ENCODE results near the gene LIMK1.
"Not testable (repeated sequence)": the region's sequence is repeated elsewhere in the genome, so short reads cannot be mapped to it uniquely, and the experiment has no call there.

Gene LIMK1

DNA sequence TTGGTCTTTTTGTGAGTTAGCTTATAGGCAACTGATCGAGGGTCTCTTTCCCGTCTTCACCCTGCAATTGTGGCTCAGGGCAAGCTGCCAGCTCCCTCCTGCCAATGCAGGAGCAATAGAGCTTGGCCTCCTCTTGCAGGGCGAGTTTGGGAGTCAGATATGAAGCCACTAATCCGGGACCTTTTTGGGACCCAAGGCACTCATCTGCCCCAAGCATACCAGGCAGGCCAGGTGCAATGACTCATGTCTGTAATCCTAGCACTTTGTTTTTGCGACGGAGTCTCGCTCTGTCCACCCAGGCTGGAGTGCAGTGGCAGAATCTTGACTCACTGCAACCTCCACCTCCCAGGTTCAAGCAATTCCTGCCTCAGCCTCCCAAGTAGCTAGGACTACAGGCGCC, 21.1 kb downstream of the LIMK1 start:
- no peaks in the 10 kb centered on the region for H3K27me3 Mint-ChIP-seq
- no peak overlapping the region for H3K4me3 Mint-ChIP-seq
- H3K27ac Mint-ChIP-seq, result no peak overlapping the region
- DNase-seq, result no peak
- H3K9me3 Mint-ChIP-seq, result no peaks in the 10 kb centered on the region
- H3K36me3 Mint-ChIP-seq, result peaks cover 9% of the 10 kb centered on the region
- CTCF ChIA-PET, result interaction anchor here (0.7 kb wide), 1 partner anchor 17 kb away, joined by 5 read pairs; no protein-coding TSS in a partner anchor
- no peaks in the 10 kb centered on the region for H3K4me1 Mint-ChIP-seq

DNA sequence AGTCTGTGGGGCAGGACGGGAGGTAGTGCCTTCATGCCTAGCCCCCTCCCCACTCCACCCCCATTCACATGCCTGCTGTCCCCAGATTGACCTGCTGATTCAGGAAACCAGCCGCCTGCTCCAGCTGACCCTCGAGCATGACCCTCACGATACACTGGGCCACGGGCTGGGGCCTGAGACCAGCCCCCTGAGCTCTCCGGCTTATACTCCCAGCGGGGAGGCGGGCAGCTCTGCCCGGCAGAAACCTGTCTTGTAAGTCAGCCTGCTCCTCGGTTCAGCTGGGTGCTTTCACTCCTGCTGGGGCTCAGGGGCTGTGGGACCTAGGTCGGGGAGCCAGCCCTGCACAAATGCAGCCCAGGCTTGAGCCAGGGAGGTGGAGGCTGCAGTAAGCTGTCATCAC, 22.4 kb downstream of the LIMK1 start:
- Mint-ChIP-seq H3K4me3 (no peak overlapping the region), H3K27me3 (no peaks in the 10 kb centered on the region), H3K4me1 (no peaks in the 10 kb centered on the region), H3K9me3 (no peaks in the 10 kb centered on the region), H3K27ac (no peak overlapping the region), H3K36me3 (peaks cover 11% of the 10 kb centered on the region)
- CTCF ChIA-PET, result no interaction called here
- DNase-seq, result no peak

DNA sequence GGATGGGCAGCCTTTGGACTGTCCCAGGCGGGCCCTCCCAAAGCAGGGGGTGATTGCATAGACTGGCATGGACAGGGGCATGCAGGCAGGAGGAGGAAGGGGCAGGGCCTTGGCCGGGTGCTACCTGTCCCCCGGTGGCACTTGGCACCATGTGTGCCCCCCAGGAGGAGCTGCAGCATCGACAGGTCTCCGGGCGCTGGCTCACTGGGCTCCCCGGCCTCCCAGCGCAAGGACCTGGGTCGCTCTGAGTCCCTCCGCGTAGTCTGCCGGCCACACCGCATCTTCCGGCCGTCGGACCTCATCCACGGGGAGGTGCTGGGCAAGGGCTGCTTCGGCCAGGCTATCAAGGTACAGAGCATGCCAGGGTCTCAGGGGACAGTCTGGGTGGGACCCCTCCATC, 23.2 kb downstream of the LIMK1 start:
- peaks cover 13% of the 10 kb centered on the region for H3K36me3 Mint-ChIP-seq
- no peak overlapping the region for H3K27ac Mint-ChIP-seq

DNA sequence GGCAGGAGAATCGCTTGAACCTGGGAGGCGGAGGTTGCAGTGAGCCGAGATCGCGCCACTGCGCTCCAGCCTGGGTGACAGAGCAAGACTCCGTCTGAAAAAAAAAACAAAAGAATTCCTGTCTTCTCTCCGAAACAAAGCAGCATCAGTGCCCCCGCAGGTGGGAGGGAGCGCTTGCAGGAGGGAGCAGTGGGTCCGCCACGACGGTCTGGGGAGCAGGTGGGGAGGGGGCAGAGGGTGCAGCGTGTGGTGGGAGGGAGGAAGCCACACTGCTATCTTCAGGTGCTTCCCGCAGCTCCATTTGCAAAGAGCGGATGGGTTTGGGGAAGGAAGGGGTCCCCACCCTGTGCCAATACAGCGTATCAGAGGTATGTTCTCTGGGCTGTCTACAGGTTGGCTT, 31.7 kb downstream of the LIMK1 start:
- Mint-ChIP-seq H3K4me3 (no peak overlapping the region), H3K27ac (no peak overlapping the region), H3K9me3 (no peaks in the 10 kb centered on the region), H3K4me1 (no peaks in the 10 kb centered on the region), H3K27me3 (no peaks in the 10 kb centered on the region), H3K36me3 (peaks cover 15% of the 10 kb centered on the region)
- DNase-seq, result no peak
- CTCF ChIA-PET, result no interaction called here

More for the DNA sequence above, 23.2 kb downstream of the LIMK1 start:
- H3K27me3 Mint-ChIP-seq, result no peaks in the 10 kb centered on the region
- no peak for DNase-seq
- CTCF ChIA-PET, result no interaction called here
- no peaks in the 10 kb centered on the region for H3K9me3 Mint-ChIP-seq
- H3K4me1 Mint-ChIP-seq, result no peaks in the 10 kb centered on the region
- H3K4me3 Mint-ChIP-seq, result no peak overlapping the region

DNA sequence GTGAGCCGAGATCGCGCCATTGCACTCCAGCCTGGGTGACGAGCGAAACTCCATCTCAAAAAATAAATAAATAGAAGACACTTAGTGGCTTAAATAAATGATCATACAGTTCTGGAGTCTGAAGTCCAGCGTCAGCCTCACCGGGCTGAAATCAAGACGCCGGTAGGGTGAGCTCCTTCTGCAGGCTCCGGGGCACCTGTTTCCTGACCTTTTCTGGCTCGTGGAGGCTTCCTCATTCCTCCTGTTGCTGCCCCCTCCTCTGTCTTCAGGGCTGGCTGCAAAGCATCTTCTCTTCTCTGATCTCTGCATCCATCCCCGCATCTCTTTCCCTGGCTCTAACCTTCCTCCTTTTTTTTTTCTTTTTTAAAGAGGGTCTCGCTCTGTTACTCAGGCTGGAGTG, 32.8 kb downstream of the LIMK1 start:
- Mint-ChIP-seq H3K27me3 (no peaks in the 10 kb centered on the region), H3K36me3 (peaks cover 15% of the 10 kb centered on the region), H3K27ac (no peak overlapping the region), H3K9me3 (no peaks in the 10 kb centered on the region), H3K4me3 (no peak overlapping the region), H3K4me1 (no peaks in the 10 kb centered on the region)
- DNase-seq, result no peak
- CTCF ChIA-PET, result interaction anchor here (0.7 kb wide), 1 partner anchor 268 kb away, joined by 3 read pairs; no protein-coding TSS in a partner anchor

DNA sequence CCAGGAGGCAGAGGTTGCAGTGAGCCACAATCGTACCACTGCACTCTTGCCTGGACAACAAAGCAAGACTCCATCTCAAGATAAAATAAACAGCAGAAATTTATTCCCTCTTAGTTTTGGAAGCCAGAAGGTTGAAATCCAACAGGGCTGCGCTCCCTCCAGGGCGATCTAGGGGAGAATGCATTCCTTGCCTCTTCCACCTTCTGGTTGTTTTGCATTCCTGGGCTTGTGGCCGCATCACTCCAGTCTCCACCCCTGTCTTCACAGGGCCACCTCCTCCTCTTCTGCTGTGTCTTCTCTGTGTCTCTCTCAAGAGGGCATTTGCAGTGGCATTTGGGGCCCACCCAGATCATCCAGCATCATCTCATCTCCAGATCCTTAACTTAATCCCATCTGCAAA, 36.2 kb downstream of the LIMK1 start:
- H3K27me3 Mint-ChIP-seq, result no peaks in the 10 kb centered on the region
- H3K4me3 Mint-ChIP-seq, result no peak overlapping the region
- no peaks in the 10 kb centered on the region for H3K9me3 Mint-ChIP-seq
- no peak overlapping the region for H3K27ac Mint-ChIP-seq
- H3K36me3 Mint-ChIP-seq, result peaks cover 15% of the 10 kb centered on the region
- no peaks in the 10 kb centered on the region for H3K4me1 Mint-ChIP-seq
- CTCF ChIA-PET, result no interaction called here
- no peak for DNase-seq

DNA sequence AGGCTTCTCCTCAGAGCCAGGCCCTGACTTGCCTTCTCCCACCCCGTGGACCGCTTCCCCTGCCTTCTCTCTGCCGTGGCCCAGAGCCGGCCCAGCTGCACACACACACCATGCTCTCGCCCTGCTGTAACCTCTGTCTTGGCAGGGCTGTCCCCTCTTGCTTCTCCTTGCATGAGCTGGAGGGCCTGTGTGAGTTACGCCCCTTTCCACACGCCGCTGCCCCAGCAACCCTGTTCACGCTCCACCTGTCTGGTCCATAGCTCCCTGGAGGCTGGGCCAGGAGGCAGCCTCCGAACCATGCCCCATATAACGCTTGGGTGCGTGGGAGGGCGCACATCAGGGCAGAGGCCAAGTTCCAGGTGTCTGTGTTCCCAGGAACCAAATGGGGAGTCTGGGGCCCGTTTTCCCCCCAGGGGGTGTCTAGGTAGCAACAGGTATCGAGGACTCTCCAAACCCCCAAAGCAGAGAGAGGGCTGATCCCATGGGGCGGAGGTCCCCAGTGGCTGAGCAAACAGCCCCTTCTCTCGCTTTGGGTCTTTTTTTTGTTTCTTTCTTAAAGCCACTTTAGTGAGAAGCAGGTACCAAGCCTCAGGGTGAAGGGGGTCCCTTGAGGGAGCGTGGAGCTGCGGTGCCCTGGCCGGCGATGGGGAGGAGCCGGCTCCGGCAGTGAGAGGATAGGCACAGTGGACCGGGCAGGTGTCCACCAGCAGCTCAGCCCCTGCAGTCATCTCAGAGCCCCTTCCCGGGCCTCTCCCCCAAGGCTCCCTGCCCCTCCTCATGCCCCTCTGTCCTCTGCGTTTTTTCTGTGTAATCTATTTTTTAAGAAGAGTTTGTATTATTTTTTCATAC, 38.0 kb downstream of the LIMK1 start:
- Mint-ChIP-seq H3K36me3 (peaks cover 15% of the 10 kb centered on the region), H3K9me3 (no peaks in the 10 kb centered on the region), H3K4me3 (no peak overlapping the region), H3K27ac (no peak overlapping the region), H3K4me1 (no peaks in the 10 kb centered on the region), H3K27me3 (no peaks in the 10 kb centered on the region)
- CTCF ChIA-PET, result interaction anchor here (1.2 kb wide), 1 partner anchor 9 kb away, joined by 4 read pairs; no protein-coding TSS in a partner anchor
- DNase-seq, result no peak

DNA sequence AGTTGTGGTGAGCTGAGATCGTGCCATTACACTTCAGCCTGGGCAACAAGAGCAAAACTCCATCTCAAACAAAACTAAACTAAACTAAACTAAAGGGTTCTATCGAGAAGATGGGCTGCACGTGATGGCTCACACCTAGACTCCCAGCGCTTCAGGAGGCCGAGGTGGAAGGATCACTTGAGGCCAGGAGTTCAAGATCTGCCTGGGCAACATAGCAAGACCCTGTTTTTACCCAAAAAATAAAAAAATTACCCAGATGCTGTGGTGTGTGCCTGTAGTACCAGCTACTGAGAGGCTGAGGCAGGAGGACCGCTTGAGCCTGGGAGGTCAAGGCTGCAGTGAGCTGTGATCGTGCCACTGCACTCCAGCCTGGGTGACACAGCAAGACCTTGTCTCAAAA, 40.3 kb downstream of the LIMK1 start:
- H3K27ac Mint-ChIP-seq, CTCF ChIA-PET, H3K27me3 Mint-ChIP-seq, H3K9me3 Mint-ChIP-seq, H3K36me3 Mint-ChIP-seq, DNase-seq, H3K4me3 Mint-ChIP-seq, H3K4me1 Mint-ChIP-seq: not testable (repeated sequence)

DNA sequence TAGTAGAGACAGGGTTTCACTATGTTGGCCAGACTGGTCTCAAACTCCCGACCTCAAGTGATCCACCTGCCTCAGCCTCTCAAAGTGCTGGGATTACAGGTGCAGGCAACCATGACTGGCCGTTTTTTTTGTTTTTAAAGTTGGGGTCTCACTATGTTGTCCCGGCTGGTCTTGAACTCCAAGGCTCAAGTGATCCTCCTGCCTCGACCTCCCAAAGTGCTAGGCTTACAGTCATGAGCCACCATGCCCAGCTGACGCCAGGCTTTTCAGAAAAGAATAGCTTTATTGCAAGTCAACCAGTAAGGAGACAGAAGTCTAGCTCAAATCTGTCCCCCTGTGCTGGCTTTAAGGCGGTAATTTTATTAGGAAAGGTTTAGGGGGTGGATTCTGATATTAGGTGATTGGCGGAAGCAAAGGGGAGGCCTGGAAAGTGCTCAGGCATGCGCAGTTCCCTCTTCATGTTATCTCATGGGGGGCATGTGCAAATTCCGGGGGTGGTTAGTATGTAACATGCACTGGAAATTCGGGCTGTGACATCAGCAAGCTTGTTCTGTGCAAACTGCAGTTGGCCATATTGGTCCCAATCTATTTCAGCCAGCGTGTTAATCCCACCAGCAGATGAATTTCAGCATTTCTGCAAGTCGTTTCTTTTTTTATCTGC, 42.7 kb downstream of the LIMK1 start:
- Mint-ChIP-seq H3K27me3 (peaks cover 9% of the 10 kb centered on the region), H3K4me3 (no peak overlapping the region), H3K27ac (no peak overlapping the region), H3K36me3 (peaks cover 2% of the 10 kb centered on the region), H3K9me3 (no peaks in the 10 kb centered on the region), H3K4me1 (no peaks in the 10 kb centered on the region)
- no peak for DNase-seq
- CTCF ChIA-PET, result no interaction called here

DNA sequence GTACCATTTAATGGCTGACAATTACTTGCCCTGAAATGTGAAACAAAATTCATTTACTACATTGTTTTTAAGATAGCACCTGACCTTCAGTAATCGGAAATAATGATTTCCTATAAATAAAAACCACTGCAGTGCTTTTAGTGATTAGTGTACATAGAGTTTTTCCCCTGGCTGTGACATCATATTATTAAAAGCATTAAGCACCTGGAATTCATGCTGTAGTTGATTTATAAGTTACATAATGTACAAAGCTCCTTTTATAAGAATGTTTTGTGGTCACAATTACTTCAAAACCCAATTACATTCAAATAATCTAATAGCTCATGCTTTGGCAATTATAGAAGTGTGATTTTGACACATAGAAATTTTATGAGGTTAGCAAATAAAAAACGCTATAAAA, 46.3 kb downstream of the LIMK1 start:
- no peaks in the 10 kb centered on the region for H3K36me3 Mint-ChIP-seq
- no peaks in the 10 kb centered on the region for H3K9me3 Mint-ChIP-seq
- peaks cover 15% of the 10 kb centered on the region for H3K27me3 Mint-ChIP-seq
- H3K27ac Mint-ChIP-seq, result no peak overlapping the region
- no peak for DNase-seq
- H3K4me1 Mint-ChIP-seq, result peaks cover 4% of the 10 kb centered on the region
- CTCF ChIA-PET, result no interaction called here
- H3K4me3 Mint-ChIP-seq, result no peak overlapping the region

DNA sequence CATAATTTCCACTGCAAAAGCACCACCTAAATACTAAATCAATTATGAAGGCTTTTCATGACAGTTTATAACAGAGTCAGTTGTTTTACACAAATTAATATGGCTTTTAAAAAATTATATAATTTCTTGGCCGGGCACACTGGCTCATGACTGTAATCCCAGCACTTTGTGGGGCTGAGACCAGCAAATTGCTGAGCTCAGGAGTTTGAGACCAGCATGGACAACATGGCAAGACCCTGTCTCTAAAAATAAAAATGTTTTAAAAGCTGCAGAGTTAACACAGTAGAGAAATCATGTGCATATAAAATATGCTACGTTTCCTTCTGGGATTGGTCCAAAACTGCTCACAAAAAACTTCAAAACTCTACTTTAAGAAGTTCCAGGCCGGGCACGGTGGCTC, 46.9 kb downstream of the LIMK1 start:
- no peaks in the 10 kb centered on the region for H3K36me3 Mint-ChIP-seq
- no peaks in the 10 kb centered on the region for H3K9me3 Mint-ChIP-seq
- CTCF ChIA-PET, result interaction anchor here (1.6 kb wide), 1 partner anchor 9 kb away, joined by 4 read pairs; no protein-coding TSS in a partner anchor
- H3K27me3 Mint-ChIP-seq, result peaks cover 15% of the 10 kb centered on the region
- peaks cover 4% of the 10 kb centered on the region for H3K4me1 Mint-ChIP-seq
- no peak for DNase-seq
- no peak overlapping the region for H3K4me3 Mint-ChIP-seq
- H3K27ac Mint-ChIP-seq, result no peak overlapping the region

DNA sequence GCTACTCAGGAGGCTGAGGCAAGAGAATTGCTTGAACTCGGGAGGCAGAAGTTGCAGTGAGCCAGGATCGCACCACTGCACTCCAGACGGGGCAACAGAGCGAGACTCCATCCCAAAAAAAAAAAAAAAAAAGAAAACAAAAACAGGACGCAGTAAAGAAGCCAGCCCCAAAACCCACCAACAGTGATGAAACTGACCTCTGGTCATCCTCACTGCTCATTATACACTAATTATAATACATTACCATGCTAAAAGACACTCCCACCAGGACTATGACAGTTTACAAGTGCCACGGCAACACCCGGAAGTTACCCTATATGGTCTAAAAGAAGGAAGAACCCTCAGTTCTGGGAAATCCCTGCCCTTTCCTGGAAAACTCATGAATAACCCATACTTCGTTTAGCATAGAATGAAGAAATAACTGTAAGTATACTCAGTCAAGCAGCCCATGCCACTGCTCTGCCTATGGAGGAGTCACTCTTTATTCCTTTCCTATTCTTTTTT, 50.6 kb downstream of the LIMK1 start:
- Mint-ChIP-seq H3K27ac (no peak overlapping the region), H3K9me3 (no peaks in the 10 kb centered on the region), H3K27me3 (peaks cover 14% of the 10 kb centered on the region), H3K4me3 (no peak overlapping the region), H3K36me3 (no peaks in the 10 kb centered on the region), H3K4me1 (peaks cover 4% of the 10 kb centered on the region)
- DNase-seq, result peak; percentile 41
- CTCF ChIA-PET, result no interaction called here

DNA sequence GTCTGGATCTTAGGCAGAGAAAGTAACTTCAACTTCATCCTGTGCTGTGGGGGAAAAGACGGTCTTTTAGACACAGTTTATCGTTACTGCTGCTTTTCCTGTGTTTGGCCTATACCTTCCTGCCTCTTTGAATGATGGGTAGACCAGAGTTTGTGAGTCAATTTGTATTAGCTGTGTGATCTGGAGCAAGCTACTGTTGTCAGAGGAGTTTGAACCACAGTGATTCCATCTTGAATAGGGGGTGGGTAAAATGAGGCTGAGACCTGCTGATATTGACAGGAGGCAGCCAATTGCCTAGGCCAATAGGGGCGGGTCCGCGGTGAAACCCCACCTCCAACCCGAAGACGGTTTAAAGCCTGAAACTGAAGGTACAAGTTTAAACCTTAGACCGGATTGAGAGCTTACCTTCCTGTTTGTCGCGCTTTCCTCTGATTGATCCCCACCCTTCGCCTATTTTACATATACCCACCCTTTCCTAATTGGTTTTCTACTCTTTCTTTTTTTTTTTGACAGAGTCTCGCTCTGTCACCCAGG, 54.8 kb downstream of the LIMK1 start:
- Mint-ChIP-seq H3K9me3 (no peaks in the 10 kb centered on the region), H3K27ac (peak overlapping the region; percentile 33), H3K4me3 (no peak overlapping the region), H3K27me3 (no peaks in the 10 kb centered on the region), H3K36me3 (no peaks in the 10 kb centered on the region), H3K4me1 (peaks cover 8% of the 10 kb centered on the region)
- CTCF ChIA-PET, result interaction anchor here (0.7 kb wide), 1 partner anchor 21 kb away, joined by 3 read pairs; no protein-coding TSS in a partner anchor
- DNase-seq, result no peak

DNA sequence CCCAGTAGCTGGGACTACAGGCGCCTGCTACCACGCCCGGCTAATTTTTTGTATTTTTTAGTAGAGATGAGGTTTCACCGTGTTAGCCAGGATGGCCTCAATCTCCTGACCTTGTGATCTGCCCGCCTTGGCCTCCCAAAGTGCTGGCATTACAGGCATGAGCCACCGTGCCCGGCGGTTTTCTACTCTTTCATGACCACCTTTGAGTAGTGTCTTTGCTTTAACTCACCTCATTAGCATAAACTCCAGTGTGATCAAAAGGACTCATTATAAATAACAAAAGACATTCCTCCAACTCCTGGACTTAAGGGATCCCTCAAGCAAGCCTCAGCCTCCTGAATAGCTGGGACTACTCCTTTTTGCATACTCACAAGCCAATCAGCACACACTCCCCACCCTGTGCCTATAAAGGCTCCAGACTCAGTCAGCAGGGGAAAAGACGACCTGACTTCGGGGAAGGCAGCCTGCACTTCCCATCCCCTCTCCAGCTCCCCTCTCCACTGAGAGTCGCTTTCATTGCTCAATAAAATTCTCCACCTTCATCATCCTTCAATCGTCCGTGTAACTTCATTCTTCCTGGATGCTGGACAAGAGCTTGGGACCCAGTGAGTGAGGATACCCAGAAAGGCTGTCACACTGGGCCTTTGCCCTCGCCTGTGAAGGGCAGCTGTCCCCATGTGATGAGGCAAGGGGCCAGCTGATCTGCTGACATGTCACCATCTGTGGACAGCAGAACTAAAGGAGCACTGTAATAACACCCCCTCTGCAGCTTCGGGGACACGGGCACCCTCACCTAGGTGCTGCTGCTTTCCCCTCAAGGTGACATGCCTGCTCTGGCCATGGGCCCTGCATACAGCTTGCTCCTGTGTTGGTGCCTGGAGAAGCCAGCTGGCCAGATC, 55.6 kb downstream of the LIMK1 start:
- DNase-seq, result no peak
- Mint-ChIP-seq H3K4me3 (no peak overlapping the region), H3K9me3 (no peaks in the 10 kb centered on the region), H3K4me1 (peaks cover 7% of the 10 kb centered on the region), H3K36me3 (no peaks in the 10 kb centered on the region), H3K27ac (peak overlapping the region; percentile 33), H3K27me3 (peaks cover 6% of the 10 kb centered on the region)
- CTCF ChIA-PET, result no interaction called here
